Glutamatergic neuron (in vitro differentiated cells): ENCODE measurements around the gene ISG20. TPM values are rescaled to one million over a fixed set of nuclear protein-coding genes. Genes with fewer than 3 reads are reported as not detected.

ENCODE experiments used
- DNase-seq: peaks from one replicate; pipeline ENCODE4 v3.0.0; 2022
- H3K27ac Mint-ChIP-seq: one replicate; pipeline ENCODE4 v1.8.0; 2020; ENCODE audit warnings: mild to moderate bottlenecking, mixed read lengths, inconsistent platforms; ENCODE audit not compliant: unreplicated experiment
- H3K27me3 Mint-ChIP-seq: one replicate; pipeline ENCODE4 v1.8.0; 2020; ENCODE audit warnings: mild to moderate bottlenecking, moderate library complexity, mixed read lengths, inconsistent platforms; ENCODE audit not compliant: unreplicated experiment
- H3K36me3 Mint-ChIP-seq: one replicate; pipeline ENCODE4 v1.8.0; 2020; ENCODE audit warnings: mild to moderate bottlenecking, mixed read lengths, inconsistent platforms; ENCODE audit not compliant: unreplicated experiment
- H3K4me1 Mint-ChIP-seq: one replicate; pipeline ENCODE4 v1.8.0; 2020; ENCODE audit warnings: mild to moderate bottlenecking, low read depth, mixed read lengths, inconsistent platforms; ENCODE audit not compliant: unreplicated experiment
- H3K4me3 Mint-ChIP-seq: one replicate; pipeline ENCODE4 v1.8.0; 2020; ENCODE audit warnings: mild to moderate bottlenecking, mixed read lengths, inconsistent platforms; ENCODE audit not compliant: unreplicated experiment
- H3K9me3 Mint-ChIP-seq: one replicate; pipeline ENCODE4 v1.8.0; 2020; ENCODE audit warnings: mild to moderate bottlenecking, moderate library complexity, mixed read lengths, inconsistent platforms; ENCODE audit not compliant: unreplicated experiment
- total RNA-seq: library from RNA; stranded (reverse); fragmentation: NEBNext Ultra II Directional; extraction: Animal tissue kit (Norgen Biotek cat#: 25700); gene quantifications from one replicate; pipeline ENCODE4 v1.2.1, GENCODE V29; 2021; ENCODE audit not compliant: unreplicated experiment
- TF ChIP-seq, protein P1 (sequence below): fragments of 200-600 bp; sonication (generic); IDR thresholded peaks from one replicate; pipeline ENCODE4 v1.5.0; 2021; ENCODE audit not compliant: partially characterized antibody, unreplicated experiment

The ISG20 gene
- total RNA-seq, 1 donor from 2014 or later = 1.1 TPM

DNA sequence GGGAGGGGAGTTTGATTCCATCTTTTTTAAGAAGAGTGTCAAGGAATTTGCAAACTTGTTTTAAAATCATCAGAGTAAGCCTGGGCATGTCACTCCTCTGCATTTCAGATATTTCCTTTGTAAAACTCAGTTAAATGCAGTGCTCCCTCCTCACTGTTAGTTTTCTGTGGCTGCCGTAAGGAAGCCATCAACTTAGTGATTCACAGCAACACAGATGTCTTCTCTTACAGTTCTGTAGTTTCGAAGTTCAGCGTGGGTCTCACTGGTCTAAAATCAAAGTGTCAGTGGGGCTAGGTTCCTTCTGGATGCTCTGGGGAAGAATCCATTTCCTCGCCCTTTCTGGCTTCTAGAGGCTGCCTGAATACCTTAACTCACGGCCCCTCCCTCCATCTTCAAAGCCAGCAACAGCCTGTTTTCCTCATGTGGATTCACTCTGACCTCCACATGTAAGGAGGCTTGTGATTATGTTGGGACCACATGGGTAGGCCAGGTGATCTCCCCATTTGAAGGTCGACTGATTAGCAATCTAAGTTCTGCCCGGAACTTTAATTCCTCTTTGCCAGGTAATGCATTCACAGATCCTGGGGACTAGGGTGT is 12.4 kb downstream of the ISG20 start:
- Mint-ChIP-seq H3K27me3 (peaks cover 2% of the 10 kb centered on the region), H3K36me3 (no peaks in the 10 kb centered on the region), H3K4me1 (peaks cover 6% of the 10 kb centered on the region), H3K9me3 (no peaks in the 10 kb centered on the region), H3K4me3 (no peak overlapping the region), H3K27ac (no peak overlapping the region)
- DNase-seq = no peak
- TF ChIP-seq, protein P1, sequence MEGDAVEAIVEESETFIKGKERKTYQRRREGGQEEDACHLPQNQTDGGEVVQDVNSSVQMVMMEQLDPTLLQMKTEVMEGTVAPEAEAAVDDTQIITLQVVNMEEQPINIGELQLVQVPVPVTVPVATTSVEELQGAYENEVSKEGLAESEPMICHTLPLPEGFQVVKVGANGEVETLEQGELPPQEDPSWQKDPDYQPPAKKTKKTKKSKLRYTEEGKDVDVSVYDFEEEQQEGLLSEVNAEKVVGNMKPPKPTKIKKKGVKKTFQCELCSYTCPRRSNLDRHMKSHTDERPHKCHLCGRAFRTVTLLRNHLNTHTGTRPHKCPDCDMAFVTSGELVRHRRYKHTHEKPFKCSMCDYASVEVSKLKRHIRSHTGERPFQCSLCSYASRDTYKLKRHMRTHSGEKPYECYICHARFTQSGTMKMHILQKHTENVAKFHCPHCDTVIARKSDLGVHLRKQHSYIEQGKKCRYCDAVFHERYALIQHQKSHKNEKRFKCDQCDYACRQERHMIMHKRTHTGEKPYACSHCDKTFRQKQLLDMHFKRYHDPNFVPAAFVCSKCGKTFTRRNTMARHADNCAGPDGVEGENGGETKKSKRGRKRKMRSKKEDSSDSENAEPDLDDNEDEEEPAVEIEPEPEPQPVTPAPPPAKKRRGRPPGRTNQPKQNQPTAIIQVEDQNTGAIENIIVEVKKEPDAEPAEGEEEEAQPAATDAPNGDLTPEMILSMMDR = no peak

DNA sequence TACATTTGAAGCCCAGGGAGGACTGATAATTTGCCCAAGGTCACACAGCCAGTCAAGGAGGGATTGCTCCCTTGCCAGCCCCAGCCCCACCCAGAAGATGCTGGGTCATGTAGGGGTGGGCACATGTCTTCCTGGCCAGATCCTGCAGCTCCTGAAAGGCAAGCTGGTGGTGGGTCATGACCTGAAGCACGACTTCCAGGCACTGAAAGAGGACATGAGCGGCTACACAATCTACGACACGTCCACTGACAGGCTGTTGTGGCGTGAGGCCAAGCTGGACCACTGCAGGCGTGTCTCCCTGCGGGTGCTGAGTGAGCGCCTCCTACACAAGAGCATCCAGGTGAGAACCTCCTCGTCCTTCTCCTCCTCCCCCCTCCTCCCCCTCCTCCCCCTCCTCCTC is 13.2 kb downstream of the ISG20 start:
- Mint-ChIP-seq H3K4me1 (peaks cover 6% of the 10 kb centered on the region), H3K27me3 (peaks cover 2% of the 10 kb centered on the region), H3K36me3 (no peaks in the 10 kb centered on the region), H3K27ac (no peak overlapping the region), H3K4me3 (no peak overlapping the region), H3K9me3 (no peaks in the 10 kb centered on the region)
- TF ChIP-seq, protein P1 = no peak
- DNase-seq = no peak

DNA sequence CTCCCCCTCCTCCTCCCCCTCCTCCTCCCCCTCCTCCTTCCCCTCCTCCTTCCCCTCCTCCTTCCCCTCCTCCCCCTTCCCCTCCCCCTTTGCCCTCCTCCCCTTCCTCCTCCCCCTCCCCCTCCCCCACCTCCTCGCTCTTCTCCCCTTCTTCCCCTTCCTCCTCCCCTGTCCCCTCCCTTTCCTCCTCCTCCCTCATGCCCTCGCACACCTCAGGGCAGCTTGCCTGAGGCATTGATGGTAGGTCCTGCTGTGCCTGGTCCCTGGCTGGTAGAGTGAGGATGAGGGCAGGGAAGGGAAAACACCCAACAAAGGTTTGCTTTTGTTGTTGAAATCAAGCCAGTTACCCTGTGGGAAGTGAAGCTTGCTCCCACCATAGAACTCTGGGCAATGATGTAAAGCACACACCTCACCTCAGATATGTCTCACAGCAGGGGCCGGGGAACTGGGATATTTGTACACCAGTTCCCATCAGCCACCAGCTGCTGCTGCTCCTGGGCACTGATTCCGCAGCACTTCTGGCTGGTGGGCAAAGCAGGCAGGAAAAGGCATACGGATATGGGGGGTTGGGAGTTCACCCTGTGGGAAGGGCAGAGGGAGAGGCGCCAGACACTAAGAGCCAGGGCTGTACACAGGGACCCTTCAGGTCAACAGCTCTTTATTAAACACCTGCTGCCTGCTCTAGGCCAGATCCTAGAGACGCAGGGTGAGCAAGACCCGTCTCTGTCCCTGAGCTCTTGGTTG is 13.8 kb downstream of the ISG20 start:
- H3K4me1 Mint-ChIP-seq = peaks cover 3% of the 10 kb centered on the region
- peaks cover 2% of the 10 kb centered on the region for H3K27me3 Mint-ChIP-seq
- DNase-seq = no peak
- H3K9me3 Mint-ChIP-seq = no peaks in the 10 kb centered on the region
- H3K36me3 Mint-ChIP-seq = no peaks in the 10 kb centered on the region
- no peak overlapping the region for H3K27ac Mint-ChIP-seq
- TF ChIP-seq, protein P1 = no peak
- H3K4me3 Mint-ChIP-seq = no peak overlapping the region

GRCh38 chr15:88653200-88654064 is 14.6 kb downstream of the ISG20 start:
- no peak overlapping the region for H3K27ac Mint-ChIP-seq
- no peak for DNase-seq

More at GRCh38 chr15:88653200-88654064, 14.6 kb downstream of the ISG20 start:
- Mint-ChIP-seq H3K4me1 (no peaks in the 10 kb centered on the region), H3K9me3 (no peaks in the 10 kb centered on the region), H3K27me3 (peaks cover 2% of the 10 kb centered on the region), H3K36me3 (no peaks in the 10 kb centered on the region), H3K4me3 (no peak overlapping the region)
- TF ChIP-seq, protein P1 = no peak
